Heart right ventricle (tissue), 16 donors: ENCODE data around the gene NREP. TPM values are rescaled to one million over a fixed set of nuclear protein-coding genes. Genes with fewer than 3 reads are reported as not detected.

Source experiments
- ATAC-seq, 8 donors: fragments of 200-7000 bp; cut with Tn5 transposase; one replicate each; pipeline ENCODE4 v1.9.1; 2020; ENCODE audit warnings: mild to moderate bottlenecking in 8 of 8, moderate library complexity in 8 of 8, moderate number of reproducible peaks in 1 of 8
- DNase-seq, 2 donors: peaks; one replicate each; pipeline ENCODE4 v3.0.0-alpha.2; 2020
- H3K27ac ChIP-seq, 10 donors: fragments of 200-600 bp; sonication (generic) in 2 of 10; one replicate each; pipeline versions ENCODE4 v1.5.0 to v1.8.0; 2020 to 2022; ENCODE audit warnings: mild to moderate bottlenecking in 3 of 10
- H3K27me3 ChIP-seq, 7 donors: fragments of 200-600 bp; one replicate each; pipeline ENCODE4 v1.8.0; 2021 to 2022; ENCODE audit warnings: mild to moderate bottlenecking in 2 of 7
- H3K36me3 ChIP-seq, 9 donors: fragments of 200-600 bp; sonication (generic) in 1 of 9; one replicate each; pipeline versions ENCODE4 v1.5.0 to v1.8.0; 2020 to 2022; ENCODE audit warnings: mild to moderate bottlenecking in 2 of 9
- H3K4me1 ChIP-seq, 9 donors: fragments of 200-600 bp; sonication (generic) in 1 of 9; one replicate each; pipeline versions ENCODE4 v1.5.0 to v1.8.0; 2020 to 2022; ENCODE audit warnings: mild to moderate bottlenecking in 4 of 9
- H3K4me3 ChIP-seq, 10 donors: fragments of 200-600 bp; sonication (generic) in 2 of 10; one replicate each; pipeline versions ENCODE4 v1.5.0 to v1.8.0; 2020 to 2022; ENCODE audit warnings: mild to moderate bottlenecking in 7 of 10, moderate library complexity in 2 of 10
- H3K9me3 ChIP-seq, 11 donors: fragments of 200-600 bp in 10 of 11; sonication (generic) in 2 of 11; one replicate each; pipeline versions ENCODE4 v1.5.0 to v1.8.0; 2013 to 2022; ENCODE audit warnings: mild to moderate bottlenecking in 2 of 11, control low read depth in 1 of 11, moderate library complexity in 1 of 11
- WGBS, 2 donors: extraction: QIAGEN DNeasy Blood & Tissue Kit; methylation state at CpG; one replicate each; pipeline ENCODE4 v1.1.7; 2013; ENCODE audit warnings: inconsistent platforms in 1 of 2; 5-methylcytosine and 5-hydroxymethylcytosine counted together
- intact Hi-C, 10 donors: fragments of 100-400 bp; cut with DNase I; formaldehyde crosslinking; loops; one replicate each; pipeline versions ENCODE4 v1.11.1 to v1.14.2; 2022
- polyA plus RNA-seq, 2 donors: library from polyadenylated mRNA; stranded (reverse); fragments of 200-250 nt; gene quantifications; one replicate each; pipeline ENCODE4 v1.2.3, GENCODE V29; 2013
- total RNA-seq, 10 donors: library from RNA; stranded (reverse); fragmentation: NEBNext Ultra II Directional in 3 of 10; extraction: Animal tissue kit (Norgen Biotek cat#: 25700) in 3 of 10; gene quantifications; one replicate each; pipeline versions ENCODE4 v1.2.1 to v1.2.4, GENCODE V29; 2021 to 2023
- TF ChIP-seq, protein P1 (sequence below), 9 donors: fragments of 200-600 bp; sonication (generic) in 2 of 9; IDR thresholded peaks; one replicate each; pipeline versions ENCODE4 v1.5.0 to v1.8.0; 2021 to 2022; ENCODE audit warnings: antibody characterized with exemption in 9 of 9, mild to moderate bottlenecking in 5 of 9, moderate library complexity in 1 of 9
- donor health status: Arrhythmogenic right ventricular cardiomyopathy.
- donor health status: ischemic (EF 13 %, LVEDD 7.1; RV severe dilation, severe dysfunction).
- donor health status: healthy with polysubstance abuse.
- donor health status: DM: no; HTN: yes; CAD: no.
- donor health status: DM: no; HTN: no; CAD: no.
- donor health status: ischemic (EF 25% LVEDD 6.9; RV normal size, moderate dysfunction).
- donor health status: ischemic (EF 25% LVEDD 5.7; RV mildly dilated, moderate dysfunction).
- donor health status: healthy.
- donor health status: DM: yes; HTN: yes; CAD: no.
- donor health status: Ischemic cardiomyopathy.
- donor health status: ischemic (EF 35%, LVEDD 5.7; RV mildly dilated, moderate dysfunction).
- donor health status: nonischemic (EF 11% LVEDD 7.7; RV severe dilation, severe dysfunction).
- donor health status: DM: yes; HTN: yes; CAD: no.
- donor health status: PGD.
- donor health status: ischemic (EF 29% LVEDD 5.4; RV normal size, mild dysfunction).
- donor health status: nonischemic (EF 23%, LVEDD 6.1; RV moderate dilation, normal function).

The NREP gene
- total and polyA plus RNA-seq, 12 donors: 10.4 to 72.3 (median 38.9) TPM

GRCh38 chr5:111697881-111698757 is 58.9 kb downstream of the NREP start:
- Histone ChIP-seq H3K4me3 (no peak overlapping the region), H3K4me1 (peaks cover 3 to 18% (median 8%) of the 10 kb centered on the region in 9 donors), H3K27ac (no peak overlapping the region), H3K9me3 (no peaks in the 10 kb centered on the region), H3K36me3 (no peaks in the 10 kb centered on the region), H3K27me3 (no peaks in the 10 kb centered on the region)
- 69 to 78% methylated on average over 6 of the region's 6 CpGs for WGBS, 2 donors
- intact Hi-C loops: no loop called here
- no peak for DNase-seq
- TF ChIP-seq, protein P1, sequence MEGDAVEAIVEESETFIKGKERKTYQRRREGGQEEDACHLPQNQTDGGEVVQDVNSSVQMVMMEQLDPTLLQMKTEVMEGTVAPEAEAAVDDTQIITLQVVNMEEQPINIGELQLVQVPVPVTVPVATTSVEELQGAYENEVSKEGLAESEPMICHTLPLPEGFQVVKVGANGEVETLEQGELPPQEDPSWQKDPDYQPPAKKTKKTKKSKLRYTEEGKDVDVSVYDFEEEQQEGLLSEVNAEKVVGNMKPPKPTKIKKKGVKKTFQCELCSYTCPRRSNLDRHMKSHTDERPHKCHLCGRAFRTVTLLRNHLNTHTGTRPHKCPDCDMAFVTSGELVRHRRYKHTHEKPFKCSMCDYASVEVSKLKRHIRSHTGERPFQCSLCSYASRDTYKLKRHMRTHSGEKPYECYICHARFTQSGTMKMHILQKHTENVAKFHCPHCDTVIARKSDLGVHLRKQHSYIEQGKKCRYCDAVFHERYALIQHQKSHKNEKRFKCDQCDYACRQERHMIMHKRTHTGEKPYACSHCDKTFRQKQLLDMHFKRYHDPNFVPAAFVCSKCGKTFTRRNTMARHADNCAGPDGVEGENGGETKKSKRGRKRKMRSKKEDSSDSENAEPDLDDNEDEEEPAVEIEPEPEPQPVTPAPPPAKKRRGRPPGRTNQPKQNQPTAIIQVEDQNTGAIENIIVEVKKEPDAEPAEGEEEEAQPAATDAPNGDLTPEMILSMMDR (IDR thresholded peaks at IDR 0.05): peak in 1 of 9 donors; percentile 12
- peak in 1 of 8 donors; percentile 16 for ATAC-seq

DNA sequence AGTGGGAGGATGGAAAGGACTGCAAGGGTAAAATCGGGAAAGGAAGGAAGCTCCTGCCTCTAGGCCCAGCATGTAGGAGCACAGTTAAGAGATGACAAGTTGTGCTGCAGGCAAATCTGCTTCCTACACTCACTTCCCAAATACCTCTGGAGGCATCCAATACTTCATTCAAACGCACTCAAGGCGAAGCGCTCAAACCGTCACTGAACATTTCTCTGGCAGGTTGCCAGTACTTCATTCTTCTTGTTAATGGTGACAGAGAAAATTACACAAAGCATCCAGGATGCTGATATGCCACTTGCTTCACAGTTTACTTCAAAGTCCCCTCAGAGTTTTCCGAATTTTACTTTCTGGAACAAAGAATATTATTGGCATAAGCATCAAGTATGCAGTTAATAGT is 59.8 kb downstream of the NREP start:
- peak in 2 of 8 donors; percentile 26 to 27 for ATAC-seq
- peak in 1 of 2 donors; percentile 15 for DNase-seq
- no peak overlapping the region for H3K4me3 ChIP-seq
- H3K27me3 ChIP-seq: no peaks in the 10 kb centered on the region
- no peak overlapping the region for H3K27ac ChIP-seq
- H3K36me3 ChIP-seq: no peaks in the 10 kb centered on the region
- TF ChIP-seq, protein P1 (IDR thresholded peaks at IDR 0.05): no peak
- intact Hi-C loops: no loop called here
- no peaks in the 10 kb centered on the region for H3K9me3 ChIP-seq
- 14 to 17% methylated on average over 6 of the region's 6 CpGs for WGBS, 2 donors
- peaks cover 3 to 18% (median 8%) of the 10 kb centered on the region in 9 donors for H3K4me1 ChIP-seq

GRCh38 chr5:111695991-111696390 is 61.0 kb downstream of the NREP start:
- Histone ChIP-seq H3K27me3 (no peaks in the 10 kb centered on the region), H3K4me3 (no peak overlapping the region), H3K36me3 (no peaks in the 10 kb centered on the region), H3K9me3 (no peaks in the 10 kb centered on the region), H3K4me1 (peaks cover 3 to 18% (median 8%) of the 10 kb centered on the region in 9 donors), H3K27ac (no peak overlapping the region)
- TF ChIP-seq, protein P1 (IDR thresholded peaks at IDR 0.05): no peak
- no peak for ATAC-seq
- DNase-seq: no peak
- 83 to 89% methylated on average over 1 of the region's 1 CpG for WGBS, 2 donors
- intact Hi-C loops: no loop called here

DNA sequence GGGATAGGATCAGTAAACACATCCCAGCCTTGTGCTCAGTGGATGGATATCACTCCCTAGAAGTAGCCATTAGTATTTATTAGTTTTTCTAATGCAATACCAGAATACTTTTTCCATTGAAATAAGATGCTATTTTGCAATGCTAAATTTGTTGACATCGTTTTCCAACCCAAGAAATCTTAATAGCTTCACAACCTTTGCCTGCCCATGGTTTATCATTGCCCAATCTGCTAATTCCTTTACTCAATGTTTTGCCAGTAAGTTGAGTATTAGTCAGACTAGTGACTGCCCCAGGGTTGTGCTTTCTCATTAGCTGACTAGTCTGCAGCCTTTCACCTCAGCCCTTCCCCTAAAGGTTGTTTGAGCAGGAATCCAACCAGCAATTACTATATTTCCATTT is 62.9 kb downstream of the NREP start:
- TF ChIP-seq, protein P1 (IDR thresholded peaks at IDR 0.05): no peak
- ATAC-seq: no peak
- H3K4me3 ChIP-seq: no peak overlapping the region

More for the DNA sequence above, 62.9 kb downstream of the NREP start:
- Histone ChIP-seq H3K4me1 (peaks cover 3 to 18% (median 8%) of the 10 kb centered on the region in 9 donors), H3K27me3 (no peaks in the 10 kb centered on the region), H3K9me3 (no peaks in the 10 kb centered on the region), H3K36me3 (no peaks in the 10 kb centered on the region), H3K27ac (no peak overlapping the region)
- intact Hi-C loops: no loop called here
- no peak for DNase-seq
- 98 to 100% methylated on average over 1 of the region's 1 CpG for WGBS, 2 donors
